Cardiac septum (tissue), 1 donor: ENCODE data around the gene ADCY9. TPM values are rescaled to one million over a fixed set of nuclear protein-coding genes. Genes with fewer than 3 reads are reported as not detected.

Experiments
- DNase-seq: peaks from one replicate; pipeline ENCODE4 v3.0.0-alpha.2; 2020; ENCODE audit warnings: low spot score
- intact Hi-C: fragments of 100-400 bp; cut with DNase I; formaldehyde crosslinking; loops from one replicate; pipeline ENCODE4 v1.14.0; 2022
- total RNA-seq: library from RNA; stranded (reverse); fragmentation: NEBNext Ultra II Directional; extraction: Animal tissue kit (Norgen Biotek cat#: 25700); gene quantifications from one replicate; pipeline ENCODE4 v1.2.1, GENCODE V29; 2021
- donor health status: DM: no; HTN: no; CAD: no.

ADCY9 gene
- total RNA-seq, 1 donor from 2014 or later: 44.0 TPM

- intact Hi-C loops: no loop called here
- DNase-seq: no peak
Observed at GRCh38 chr16:4098501-4098900, 17.7 kb downstream of the ADCY9 start.

- intact Hi-C loops: no loop called here
- no peak for DNase-seq
Observed at GRCh38 chr16:4097826-4098240, 18.4 kb downstream of the ADCY9 start.

GRCh38 chr16:4096509-4096908, 19.7 kb downstream of the ADCY9 start:
- intact Hi-C loops: no loop called here
- no peak for DNase-seq

- no peak for DNase-seq
- intact Hi-C loops: no loop called here
Observed at GRCh38 chr16:4094127-4094773, 22.0 kb downstream of the ADCY9 start.

DNA sequence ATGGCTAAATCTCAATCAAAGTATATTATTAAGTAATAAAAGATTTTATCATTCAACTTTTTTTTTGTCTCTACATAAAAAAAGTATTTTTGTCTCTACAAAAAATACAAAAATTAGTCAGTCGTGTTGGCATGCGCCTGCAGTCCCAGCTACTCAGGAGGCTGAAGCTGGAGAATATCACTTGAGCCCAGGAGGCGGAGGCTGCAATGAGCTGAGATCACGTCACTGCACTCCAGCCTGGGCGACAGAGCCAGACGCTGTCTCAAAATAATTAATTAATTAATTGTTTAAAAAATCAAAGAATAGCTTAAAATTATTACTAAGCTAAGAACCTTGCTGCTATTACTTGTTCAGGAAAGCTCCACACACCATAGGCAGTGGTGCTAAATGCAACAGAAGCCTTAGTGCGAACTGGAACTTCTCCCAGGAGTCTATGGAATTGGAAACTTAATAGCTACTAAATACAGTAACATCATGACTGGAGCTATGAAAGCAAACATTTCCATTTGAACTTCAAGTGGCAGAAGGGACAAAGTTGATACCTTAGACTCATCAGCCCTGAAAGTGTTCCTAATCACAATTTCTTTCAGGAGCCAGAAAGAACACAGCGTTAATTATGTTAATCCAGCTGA, 22.6 kb downstream of the ADCY9 start:
- no peak for DNase-seq
- intact Hi-C loops: no loop called here

DNA sequence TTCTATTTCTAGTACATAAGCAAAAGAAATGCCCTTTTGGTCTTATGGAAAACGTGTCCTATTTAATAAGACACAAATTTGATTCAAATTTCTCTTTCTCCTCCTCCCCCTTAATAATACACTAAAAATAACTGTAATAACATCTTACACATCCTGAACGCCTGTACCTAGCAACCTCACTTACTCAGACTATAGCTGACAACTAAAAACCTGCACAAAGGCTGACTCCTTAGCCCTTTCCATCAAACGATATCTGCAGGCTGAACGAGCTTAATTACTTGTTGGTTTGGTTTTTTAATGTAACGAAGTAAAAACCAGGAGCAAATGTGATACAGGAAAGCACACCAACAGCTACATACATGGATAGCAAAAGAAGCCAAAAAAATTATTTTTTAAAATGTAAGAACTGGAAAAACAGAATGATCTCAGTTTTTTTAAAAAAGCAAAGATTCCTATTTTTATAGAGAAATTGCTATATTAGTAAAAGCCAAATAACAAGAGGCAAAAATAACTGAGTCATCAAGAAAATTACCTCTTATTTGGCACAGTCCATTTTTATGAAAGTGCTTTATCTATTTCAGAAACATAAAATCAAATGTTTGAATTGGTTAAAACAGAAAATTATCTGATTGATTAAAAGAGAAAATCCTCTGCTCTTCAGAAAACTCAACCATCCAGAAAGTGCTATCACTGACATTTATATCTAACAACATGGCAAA, 23.5 kb downstream of the ADCY9 start:
- intact Hi-C loops: no loop called here
- no peak for DNase-seq

- intact Hi-C loops: loop anchor here (2.0 kb wide), 1 partner anchor 39 kb away; no protein-coding TSS in a partner anchor
- no peak for DNase-seq
Observed at GRCh38 chr16:4091240-4092012, 24.8 kb downstream of the ADCY9 start.

DNA sequence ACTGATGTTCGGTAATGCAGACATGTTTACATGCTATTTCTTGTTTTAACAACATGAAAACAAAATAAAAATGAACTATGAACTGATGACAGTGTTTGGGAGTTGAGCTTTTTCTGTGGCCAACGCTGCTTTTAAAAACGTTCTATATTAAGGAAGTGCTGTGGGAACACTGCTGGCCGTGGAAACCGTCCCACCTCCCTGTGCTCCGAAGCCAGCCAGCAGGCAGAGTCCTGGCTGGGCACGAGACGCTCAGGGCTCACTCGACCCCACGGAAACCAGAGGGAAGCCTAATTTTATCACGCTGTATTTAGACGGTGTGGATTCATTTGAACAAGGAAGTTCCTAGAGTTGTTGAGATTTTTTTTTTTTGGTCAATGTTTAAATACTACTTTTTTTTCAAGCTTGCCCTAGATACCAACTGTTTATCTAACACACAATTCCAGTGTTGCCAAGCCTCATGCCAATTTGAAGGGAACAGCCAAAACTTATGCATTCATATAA, 25.8 kb downstream of the ADCY9 start:
- peak; percentile 83 for DNase-seq
- intact Hi-C loops: loop anchor here (2.0 kb wide), 1 partner anchor 38 kb away; no protein-coding TSS in a partner anchor

GRCh38 chr16:4089811-4090301, 26.4 kb downstream of the ADCY9 start:
- intact Hi-C loops: loop anchor here (2.0 kb wide), 2 partner anchors 25 to 37 kb away; no protein-coding TSS in a partner anchor
- DNase-seq: no peak

- no peak for DNase-seq
- intact Hi-C loops: loop anchor here (2.0 kb wide), 1 partner anchor 25 kb away; no protein-coding TSS in a partner anchor
Observed at GRCh38 chr16:4089251-4089810, 26.9 kb downstream of the ADCY9 start.

GRCh38 chr16:4087990-4088577, 28.2 kb downstream of the ADCY9 start:
- no peak for DNase-seq
- intact Hi-C loops: loop anchor here (2.0 kb wide), 1 partner anchor 27 kb away; no protein-coding TSS in a partner anchor

DNA sequence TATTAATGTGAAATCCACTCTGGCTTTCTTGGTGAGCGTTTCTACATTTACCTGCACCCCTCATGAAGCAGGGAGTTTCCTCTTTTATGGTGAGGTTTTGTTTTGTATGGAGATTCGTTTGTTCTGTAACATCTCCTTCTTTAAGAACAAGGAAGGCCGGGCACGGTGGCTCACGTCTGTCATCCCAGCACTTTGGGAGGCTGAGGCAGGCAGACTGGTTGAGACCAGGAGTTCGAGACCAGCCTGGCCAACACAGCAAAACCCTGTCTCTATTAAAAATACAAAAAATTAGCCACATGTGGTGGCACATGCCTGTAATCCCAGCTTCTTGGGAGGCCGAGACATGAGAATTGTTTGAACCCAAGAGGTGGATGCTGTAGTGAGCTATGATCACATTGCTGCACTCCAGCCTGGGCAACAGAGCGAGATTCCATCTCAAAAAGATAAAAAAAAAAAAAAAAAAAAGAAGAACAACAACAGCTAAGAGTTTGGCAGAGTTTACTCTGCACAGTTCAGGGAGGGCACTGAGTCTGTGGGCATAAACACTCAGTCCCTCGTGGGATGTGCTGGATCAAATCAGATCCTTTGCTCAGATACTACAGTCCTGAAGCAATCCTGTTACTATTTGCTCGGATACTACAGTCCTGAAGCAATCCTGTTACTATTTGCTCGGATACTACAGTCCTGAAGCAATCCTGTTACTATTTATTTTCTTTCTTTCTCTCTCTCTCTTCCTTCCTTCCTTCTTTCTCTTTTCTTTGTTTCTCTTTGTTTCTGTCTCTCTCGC, 28.9 kb downstream of the ADCY9 start:
- intact Hi-C loops: no loop called here
- DNase-seq: no peak

DNA sequence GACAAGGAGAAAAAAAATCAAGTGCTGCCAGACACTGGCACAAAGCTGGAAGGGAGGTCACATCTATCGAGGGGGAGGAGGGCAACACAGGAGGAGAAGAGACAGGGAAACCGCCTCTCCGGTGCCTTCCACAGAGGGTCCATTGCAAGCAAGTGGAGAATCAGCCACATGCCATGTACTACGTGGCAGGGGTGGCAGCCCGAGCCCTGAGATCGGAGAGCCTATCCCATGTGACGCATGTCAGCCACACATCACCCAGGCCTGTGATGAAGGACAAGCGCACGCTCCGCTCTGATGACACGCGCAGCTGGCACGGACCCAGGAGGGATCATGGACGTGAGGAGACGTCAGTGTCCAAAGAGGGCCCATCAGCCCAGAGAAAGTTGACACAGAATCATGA, 30.1 kb downstream of the ADCY9 start:
- intact Hi-C loops: no loop called here
- DNase-seq: peak; percentile 85

DNA sequence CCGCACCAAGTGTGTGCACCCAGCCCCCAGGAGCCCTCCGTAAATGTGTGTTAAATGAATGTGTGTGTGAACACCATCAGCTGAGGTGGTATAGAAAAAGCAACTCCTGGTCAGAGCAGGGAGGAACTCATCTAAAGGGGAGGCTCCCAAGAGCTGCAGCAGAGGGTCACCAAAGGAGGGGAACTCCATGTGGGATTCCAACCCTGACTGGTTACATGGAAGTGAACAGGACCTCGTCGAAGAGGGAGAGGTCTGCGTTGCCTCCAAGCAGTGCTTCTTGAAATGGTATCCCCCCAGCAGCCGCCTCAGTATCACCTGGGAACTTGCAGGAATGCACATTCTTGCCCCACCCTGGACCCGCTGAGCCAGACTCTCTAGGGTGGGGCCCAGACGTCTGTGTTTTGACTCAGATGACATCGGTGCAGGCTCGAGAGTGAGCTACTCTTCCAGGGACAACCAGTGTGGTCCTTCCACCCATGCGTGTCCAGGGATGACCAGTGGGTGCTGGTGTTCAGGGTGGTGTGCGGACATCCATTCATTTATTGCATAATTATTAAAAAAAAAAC, 30.8 kb downstream of the ADCY9 start:
- intact Hi-C loops: no loop called here
- no peak for DNase-seq

GRCh38 chr16:4083347-4083870, 32.8 kb downstream of the ADCY9 start:
- DNase-seq: no peak
- intact Hi-C loops: no loop called here

- no peak for DNase-seq
- intact Hi-C loops: no loop called here
Observed at GRCh38 chr16:4082474-4083044, 33.7 kb downstream of the ADCY9 start.

- DNase-seq: no peak
- intact Hi-C loops: no loop called here
Observed at GRCh38 chr16:4081521-4082021, 34.7 kb downstream of the ADCY9 start.
